Choroid plexus epithelial cell (primary cell): Measurements from ENCODE around the gene SETD1B.
A peak's percentile ranks its signal among the peaks of the same experiment; 100 is the strongest.

ENCODE experiments used
- DNase-seq: peaks from one replicate; pipeline ENCODE4 v3.0.0-alpha.2; 2010; ENCODE audit warnings: low read depth
- H3K4me3 ChIP-seq: 2 replicates; pipeline ENCODE4 v1.5.1; 2011; ENCODE audit warnings: low read depth, mild to moderate bottlenecking, control low read depth, low read length, moderate library complexity
- CTCF ChIP-seq: conservative IDR thresholded peaks from 2 replicates; pipeline ENCODE4 v1.5.1; 2011; ENCODE audit warnings: low read depth, mild to moderate bottlenecking, control low read depth, inconsistent platforms, low read length, moderate library complexity

SETD1B gene

GRCh38 chr12:121801595-121802484 lies 2.0 kb upstream of the SETD1B start:
- no peak for TF ChIP-seq CTCF
- peak; percentile 61 for DNase-seq
- peak overlapping the region; percentile 63 for H3K4me3 ChIP-seq

- no peak for TF ChIP-seq CTCF
- peak overlapping the region; percentile 63 for H3K4me3 ChIP-seq
- no peak for DNase-seq
These were observed 1.3 kb upstream of the SETD1B start for GRCh38 chr12:121802485-121802842.

- peak; percentile 98 for DNase-seq
- TF ChIP-seq CTCF: no peak
- H3K4me3 ChIP-seq: peak overlapping the region; percentile 63
These were observed 738 bp upstream of the SETD1B start for GRCh38 chr12:121802843-121803698.

- DNase-seq: no peak
- no peak for TF ChIP-seq CTCF
- H3K4me3 ChIP-seq: peak overlapping the region; percentile 63
These were observed 755 bp downstream of the SETD1B start for GRCh38 chr12:121804417-121805111.

GRCh38 chr12:121805171-121806008 lies 1.6 kb downstream of the SETD1B start:
- no peak for TF ChIP-seq CTCF
- DNase-seq: no peak
- peak overlapping the region; percentile 63 for H3K4me3 ChIP-seq

GRCh38 chr12:121806009-121806545 lies 2.3 kb downstream of the SETD1B start:
- TF ChIP-seq CTCF: no peak
- no peak for DNase-seq

More at GRCh38 chr12:121806009-121806545, 2.3 kb downstream of the SETD1B start:
- peak overlapping the region; percentile 63 for H3K4me3 ChIP-seq
